Measurements from ENCODE around the gene PDCD4. TPM values are rescaled to one million over a fixed set of nuclear protein-coding genes. Genes with fewer than 3 reads are reported as not detected.

PDCD4 gene
- total RNA-seq, 1 donor from 2014 or later = 79.9 TPM

DNA sequence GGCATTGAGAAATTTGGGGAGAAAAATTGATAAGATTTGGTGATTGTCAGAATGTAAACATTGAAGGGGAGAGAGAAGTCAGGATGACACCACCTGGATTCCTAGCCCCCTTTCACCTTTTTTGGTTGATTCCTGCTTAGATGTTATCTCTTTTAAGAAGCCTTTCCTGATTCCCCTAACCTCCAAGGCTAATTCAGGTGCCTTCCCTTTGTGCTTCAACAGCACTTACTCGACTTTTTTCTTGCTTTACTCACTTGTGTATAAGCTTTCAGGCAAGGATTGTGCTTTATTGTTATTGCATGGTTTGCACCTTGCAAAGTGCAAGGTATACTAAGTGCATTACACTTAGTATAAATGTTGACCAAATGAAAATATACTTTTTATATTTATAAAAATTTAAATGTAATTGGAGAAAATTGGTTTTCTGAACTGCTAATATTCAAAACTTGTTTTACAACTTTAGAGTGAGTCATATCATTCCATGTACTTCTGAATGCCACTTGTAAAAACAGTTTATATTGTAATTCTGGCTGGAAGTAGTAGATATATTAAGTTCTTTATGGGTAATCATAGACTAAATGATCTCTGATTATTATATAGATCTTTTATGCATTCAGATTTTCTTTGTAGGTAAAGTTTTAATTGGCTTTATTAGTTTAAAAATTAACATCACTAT, 60.9 kb downstream of the PDCD4 start:
- DNase-seq (ENCODE audit: low read depth) (no peak), FAIRE-seq (no peak)
- H3K4me1 ChIP-seq (ENCODE audit: insufficient read depth, low read length) = no peaks in the 10 kb centered on the region
- H3K9ac ChIP-seq (ENCODE audit: low read length) = no peak overlapping the region
- no peaks in the 10 kb centered on the region for H3K27me3 ChIP-seq (ENCODE audit: insufficient read depth, low read length)
- H3K27me3 Mint-ChIP-seq (ENCODE audit: low read depth, unreplicated experiment) = no peaks in the 10 kb centered on the region
- no peaks in the 10 kb centered on the region for H3K36me3 ChIP-seq (ENCODE audit: insufficient read depth, low read length)
- H3K4me1 Mint-ChIP-seq (ENCODE audit: low read depth, unreplicated experiment) = no peaks in the 10 kb centered on the region
- no peak overlapping the region for H3K4me3 Mint-ChIP-seq (ENCODE audit: unreplicated experiment)
- no peaks in the 10 kb centered on the region for H3K36me3 Mint-ChIP-seq (ENCODE audit: low read depth, unreplicated experiment)
- H3K9me3 Mint-ChIP-seq (ENCODE audit: unreplicated experiment) = no peaks in the 10 kb centered on the region
- no peak overlapping the region for H2AFZ ChIP-seq (ENCODE audit: low read depth, low read length)
- no peak overlapping the region for H3K4me3 ChIP-seq (ENCODE audit: insufficient read depth, low read depth, low read length)
- H3K27ac Mint-ChIP-seq (ENCODE audit: unreplicated experiment) = no peak overlapping the region
- peaks cover 74% of the 10 kb centered on the region for H4K20me1 ChIP-seq (ENCODE audit: insufficient read depth, low read length)
- H3K9me3 ChIP-seq (ENCODE audit: insufficient read depth, low read depth, low read length) = no peaks in the 10 kb centered on the region
- H3K27ac ChIP-seq (ENCODE audit: low read depth, low read length) = no peak overlapping the region
- H3K4me2 ChIP-seq (ENCODE audit: low read length) = no peak overlapping the region
- H3K79me2 ChIP-seq (ENCODE audit: insufficient read depth, low read length) = peaks cover 100% of the 10 kb centered on the region
- no peak for TF ChIP-seq EZH2 (IDR thresholded peaks at IDR 0.05; ENCODE audit: insufficient read depth, low read length)
- TF ChIP-seq, protein P1, sequence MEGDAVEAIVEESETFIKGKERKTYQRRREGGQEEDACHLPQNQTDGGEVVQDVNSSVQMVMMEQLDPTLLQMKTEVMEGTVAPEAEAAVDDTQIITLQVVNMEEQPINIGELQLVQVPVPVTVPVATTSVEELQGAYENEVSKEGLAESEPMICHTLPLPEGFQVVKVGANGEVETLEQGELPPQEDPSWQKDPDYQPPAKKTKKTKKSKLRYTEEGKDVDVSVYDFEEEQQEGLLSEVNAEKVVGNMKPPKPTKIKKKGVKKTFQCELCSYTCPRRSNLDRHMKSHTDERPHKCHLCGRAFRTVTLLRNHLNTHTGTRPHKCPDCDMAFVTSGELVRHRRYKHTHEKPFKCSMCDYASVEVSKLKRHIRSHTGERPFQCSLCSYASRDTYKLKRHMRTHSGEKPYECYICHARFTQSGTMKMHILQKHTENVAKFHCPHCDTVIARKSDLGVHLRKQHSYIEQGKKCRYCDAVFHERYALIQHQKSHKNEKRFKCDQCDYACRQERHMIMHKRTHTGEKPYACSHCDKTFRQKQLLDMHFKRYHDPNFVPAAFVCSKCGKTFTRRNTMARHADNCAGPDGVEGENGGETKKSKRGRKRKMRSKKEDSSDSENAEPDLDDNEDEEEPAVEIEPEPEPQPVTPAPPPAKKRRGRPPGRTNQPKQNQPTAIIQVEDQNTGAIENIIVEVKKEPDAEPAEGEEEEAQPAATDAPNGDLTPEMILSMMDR (IDR thresholded peaks at IDR 0.05; ENCODE audit: insufficient read depth, low read depth, low read length) = no peak

DNA sequence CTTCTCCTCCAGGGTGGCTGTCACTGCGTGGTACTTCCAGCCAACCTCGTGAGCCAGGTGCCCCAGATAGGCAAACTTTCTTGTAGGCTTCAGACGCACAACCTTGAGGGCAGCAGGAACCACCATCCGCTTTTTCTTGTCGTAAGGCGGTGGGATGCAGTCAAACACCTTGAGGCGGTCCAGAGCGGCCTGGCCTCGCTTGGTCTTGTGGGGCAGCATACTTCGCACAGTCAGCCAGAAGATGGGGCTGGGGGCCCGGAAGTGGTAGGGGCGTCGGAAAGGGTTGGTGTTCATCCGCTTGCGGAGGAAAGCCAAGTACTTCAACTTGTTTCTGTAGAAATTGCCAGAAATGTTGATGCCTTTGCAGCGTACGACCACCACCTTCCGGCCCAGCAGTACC, 65.0 kb downstream of the PDCD4 start:
- H3K27me3 Mint-ChIP-seq (ENCODE audit: low read depth, unreplicated experiment) = no peaks in the 10 kb centered on the region
- Histone ChIP-seq H3K79me2 (ENCODE audit: insufficient read depth, low read length) (peaks cover 95% of the 10 kb centered on the region), H3K9me3 (ENCODE audit: insufficient read depth, low read depth, low read length) (no peaks in the 10 kb centered on the region), H3K27me3 (ENCODE audit: insufficient read depth, low read length) (no peaks in the 10 kb centered on the region), H3K27ac (ENCODE audit: low read depth, low read length) (no peak overlapping the region), H2AFZ (ENCODE audit: low read depth, low read length) (no peak overlapping the region), H3K4me1 (ENCODE audit: insufficient read depth, low read length) (no peaks in the 10 kb centered on the region), H3K36me3 (ENCODE audit: insufficient read depth, low read length) (no peaks in the 10 kb centered on the region), H3K4me2 (ENCODE audit: low read length) (no peak overlapping the region), H3K9ac (ENCODE audit: low read length) (no peak overlapping the region), H4K20me1 (ENCODE audit: insufficient read depth, low read length) (peaks cover 65% of the 10 kb centered on the region), H3K4me3 (ENCODE audit: insufficient read depth, low read depth, low read length) (no peak overlapping the region)
- no peaks in the 10 kb centered on the region for H3K4me1 Mint-ChIP-seq (ENCODE audit: low read depth, unreplicated experiment)
- no peak for TF ChIP-seq EZH2 (IDR thresholded peaks at IDR 0.05; ENCODE audit: insufficient read depth, low read length)
- TF ChIP-seq, protein P1 (IDR thresholded peaks at IDR 0.05; ENCODE audit: insufficient read depth, low read depth, low read length) = no peak
- H3K36me3 Mint-ChIP-seq (ENCODE audit: low read depth, unreplicated experiment) = no peaks in the 10 kb centered on the region
- H3K9me3 Mint-ChIP-seq (ENCODE audit: unreplicated experiment) = no peaks in the 10 kb centered on the region
- H3K4me3 Mint-ChIP-seq (ENCODE audit: unreplicated experiment) = no peak overlapping the region
- DNase-seq (ENCODE audit: low read depth) (no peak), FAIRE-seq (no peak)
- H3K27ac Mint-ChIP-seq (ENCODE audit: unreplicated experiment) = no peak overlapping the region

DNA sequence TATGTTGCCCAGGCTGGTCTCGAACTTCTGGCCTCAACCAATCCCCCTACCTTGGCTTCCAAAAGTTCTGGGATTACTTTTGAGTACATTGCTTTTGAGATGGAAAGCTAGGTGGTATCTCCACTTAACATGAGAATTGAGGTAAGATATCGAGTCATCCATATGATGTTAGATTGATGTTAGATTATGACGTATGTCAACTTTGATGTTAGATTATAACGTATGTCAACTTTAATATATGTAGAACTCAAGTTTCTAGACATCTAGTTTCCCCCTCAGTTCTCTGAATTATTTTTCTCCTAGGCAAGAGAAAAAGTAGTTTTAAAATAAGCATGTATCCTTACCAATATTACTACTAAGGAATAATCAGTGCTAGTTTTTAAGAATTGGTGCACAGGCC, 67.7 kb downstream of the PDCD4 start:
- H3K9me3 ChIP-seq (ENCODE audit: insufficient read depth, low read depth, low read length) = no peaks in the 10 kb centered on the region
- H3K4me2 ChIP-seq (ENCODE audit: low read length) = no peak overlapping the region
- peaks cover 5% of the 10 kb centered on the region for H3K36me3 ChIP-seq (ENCODE audit: insufficient read depth, low read length)
- Mint-ChIP-seq H3K4me1 (ENCODE audit: low read depth, unreplicated experiment) (peaks cover 3% of the 10 kb centered on the region), H3K27ac (ENCODE audit: unreplicated experiment) (no peak overlapping the region), H3K27me3 (ENCODE audit: low read depth, unreplicated experiment) (no peaks in the 10 kb centered on the region), H3K4me3 (ENCODE audit: unreplicated experiment) (no peak overlapping the region), H3K9me3 (ENCODE audit: unreplicated experiment) (no peaks in the 10 kb centered on the region), H3K36me3 (ENCODE audit: low read depth, unreplicated experiment) (peaks cover 12% of the 10 kb centered on the region)
- peaks cover 60% of the 10 kb centered on the region for H4K20me1 ChIP-seq (ENCODE audit: insufficient read depth, low read length)
- H3K9ac ChIP-seq (ENCODE audit: low read length) = no peak overlapping the region
- H3K27ac ChIP-seq (ENCODE audit: low read depth, low read length) = no peak overlapping the region
- peaks cover 95% of the 10 kb centered on the region for H3K79me2 ChIP-seq (ENCODE audit: insufficient read depth, low read length)
- DNase-seq (ENCODE audit: low read depth) (no peak), FAIRE-seq (peak; percentile 49)
- no peak overlapping the region for H3K4me3 ChIP-seq (ENCODE audit: insufficient read depth, low read depth, low read length)
- TF ChIP-seq EZH2 (IDR thresholded peaks at IDR 0.05; ENCODE audit: insufficient read depth, low read length) = no peak
- TF ChIP-seq, protein P1 (IDR thresholded peaks at IDR 0.05; ENCODE audit: insufficient read depth, low read depth, low read length) = no peak
- no peaks in the 10 kb centered on the region for H3K27me3 ChIP-seq (ENCODE audit: insufficient read depth, low read length)
- H3K4me1 ChIP-seq (ENCODE audit: insufficient read depth, low read length) = no peaks in the 10 kb centered on the region
- H2AFZ ChIP-seq (ENCODE audit: low read depth, low read length) = no peak overlapping the region

Measured in astrocyte (in vitro differentiated cells and primary cell).